Endometrial microvascular endothelial cells (primary cell): ENCODE data around the gene ATXN2. TPM values are rescaled to one million over a fixed set of nuclear protein-coding genes. Genes with fewer than 3 reads are reported as not detected.
"Not testable (repeated sequence)": the region's sequence is repeated elsewhere in the genome, so short reads cannot be mapped to it uniquely, and the experiment has no call there.

ENCODE experiments used
- in situ Hi-C: cut with HindIII; loops from 2 replicates; pipeline ENCODE4 v1.10.0; 2017; ENCODE audit warnings: low sequenced_read_pairs, low pct_unique_long_range_greater_than_20kb; ENCODE audit errors: inconsistent ontology term
- total RNA-seq: library from RNA; depleted of rRNA; stranded (reverse); fragments of >200 nt; gene quantifications from one replicate; pipeline ENCODE4 v1.2.3, GENCODE V29; 2015; ENCODE audit errors: inconsistent ontology term

The ATXN2 gene
- total RNA-seq, 1 donor from 2014 or later, result 22.0 TPM

DNA sequence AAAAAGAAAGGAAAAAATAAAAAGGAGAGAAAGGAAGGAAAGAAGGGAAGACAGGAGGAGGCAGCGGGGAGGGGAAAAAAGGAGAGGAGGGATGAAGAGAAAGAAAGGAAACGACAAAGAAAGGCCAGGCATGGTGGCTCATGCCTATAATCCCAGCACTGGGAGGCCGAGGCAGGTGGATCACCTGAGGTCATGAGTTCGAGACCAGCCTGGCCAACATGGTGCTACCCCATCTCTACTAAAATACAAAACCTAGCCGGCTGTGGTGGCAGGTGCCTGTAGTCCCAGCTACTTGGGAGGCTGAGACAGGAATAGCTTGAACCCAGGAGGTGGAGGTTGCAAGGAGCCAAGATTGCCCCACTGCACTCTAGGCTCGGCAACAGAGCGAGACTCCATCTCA lies 18.4 kb downstream of the ATXN2 start:
- in situ Hi-C loops, result loop anchor here (25.0 kb wide), 1 partner anchor 107 kb away; the partner anchor contains the start of genes ACAD10 and BRAP

- in situ Hi-C loops, result loop anchor here (25.0 kb wide), 1 partner anchor 107 kb away; the partner anchor contains the start of genes ACAD10 and BRAP
Observed at GRCh38 chr12:111580119-111580425, 19.0 kb downstream of the ATXN2 start.

- in situ Hi-C loops, result loop anchor here (25.0 kb wide), 1 partner anchor 108 kb away; the partner anchor contains the start of genes ACAD10 and BRAP
Observed at GRCh38 chr12:111578971-111579340, 20.2 kb downstream of the ATXN2 start.

GRCh38 chr12:111578276-111578970 lies 20.7 kb downstream of the ATXN2 start:
- in situ Hi-C loops, result loop anchor here (25.0 kb wide), 1 partner anchor 109 kb away; the partner anchor contains the start of genes ACAD10 and BRAP

DNA sequence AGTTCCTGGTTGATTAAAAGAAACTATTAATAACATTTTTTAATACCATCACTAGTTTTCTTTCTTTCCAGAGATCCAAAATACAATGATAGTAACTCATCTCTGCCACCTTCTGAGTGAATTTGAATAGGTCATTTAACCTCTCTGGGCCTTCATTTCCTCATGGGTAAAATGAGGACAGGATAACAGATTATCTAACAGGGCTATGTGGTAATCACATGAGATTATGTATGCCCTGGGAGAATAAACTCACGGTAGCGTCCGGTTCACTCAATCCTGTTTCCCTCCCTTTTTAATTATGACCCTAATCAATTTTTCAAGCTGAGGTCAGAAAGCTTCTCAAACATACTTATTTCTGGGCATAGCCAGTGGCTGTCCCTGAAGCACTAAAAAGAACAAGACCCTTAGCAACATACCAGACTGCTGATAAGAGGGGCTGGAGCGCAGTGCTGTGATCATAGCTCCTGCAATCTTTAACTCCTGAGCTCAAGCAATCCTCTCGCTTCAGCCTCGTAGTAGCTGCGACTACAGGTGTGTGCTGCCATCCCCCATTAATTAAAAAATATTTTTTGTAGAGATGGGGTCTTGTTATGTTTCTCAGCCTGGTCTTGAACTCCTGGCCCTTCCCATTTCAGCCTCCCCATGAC lies 24.2 kb downstream of the ATXN2 start:
- in situ Hi-C loops, result loop anchor here (25.0 kb wide), 1 partner anchor 112 kb away; the partner anchor contains the start of genes ACAD10 and BRAP

DNA sequence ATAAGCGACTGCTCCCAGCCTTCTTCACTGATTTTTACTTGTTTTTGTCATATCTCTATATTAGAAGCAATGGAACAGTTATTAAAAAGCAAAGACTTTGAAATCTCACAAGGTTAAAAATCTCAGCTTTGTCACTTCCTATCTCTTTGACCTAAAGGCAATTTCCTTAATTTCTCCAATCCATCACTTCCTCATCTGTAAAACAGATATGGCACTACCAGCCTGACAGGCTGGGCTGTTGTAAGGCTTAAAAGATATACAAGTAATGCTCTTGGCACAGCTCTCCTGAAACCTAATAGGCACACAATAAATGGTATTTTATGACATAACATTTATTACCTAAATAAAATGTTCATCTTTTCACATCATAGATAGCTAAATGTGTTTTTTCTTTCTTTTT lies 25.6 kb downstream of the ATXN2 start:
- in situ Hi-C loops, result no loop called here

DNA sequence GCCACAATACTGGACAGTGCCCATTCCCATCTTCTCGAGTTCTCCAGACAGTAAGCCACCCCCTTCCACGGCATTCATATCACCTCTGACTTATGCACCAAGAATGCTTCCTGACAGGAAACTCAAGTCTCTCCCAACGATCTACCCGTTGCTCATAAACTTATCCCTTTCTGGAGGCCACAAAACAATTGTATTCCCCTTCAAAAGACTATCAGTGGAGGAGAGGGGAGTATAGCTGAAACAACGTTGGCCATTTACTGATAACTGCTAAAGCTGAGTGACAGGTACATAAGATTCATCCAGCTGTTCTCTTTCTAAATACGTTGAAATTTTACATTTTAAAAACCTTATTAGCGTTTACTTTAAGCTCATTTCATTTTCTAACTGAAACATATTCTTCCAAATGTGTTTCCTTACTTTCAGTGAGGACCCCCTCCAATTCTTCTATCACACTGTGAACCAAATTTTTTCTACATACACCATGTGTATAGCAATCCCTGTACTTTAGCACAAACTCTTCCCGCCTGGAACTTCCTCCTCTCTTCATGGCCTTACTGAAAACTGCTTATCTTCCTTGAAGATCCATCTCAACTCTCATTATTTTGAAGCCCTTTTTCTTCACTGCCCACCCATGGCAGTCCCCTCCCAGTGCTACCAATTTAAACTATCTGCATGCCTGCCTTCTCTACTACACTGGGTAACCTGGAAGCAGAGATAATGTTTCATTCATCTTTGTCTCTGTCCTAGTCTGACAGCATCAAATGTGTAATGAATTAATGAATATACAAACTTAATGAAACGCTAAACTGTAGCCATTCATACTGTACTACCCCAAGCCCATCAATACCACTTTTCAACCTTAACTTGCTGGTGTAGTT lies 28.8 kb downstream of the ATXN2 start:
- in situ Hi-C loops, result no loop called here

DNA sequence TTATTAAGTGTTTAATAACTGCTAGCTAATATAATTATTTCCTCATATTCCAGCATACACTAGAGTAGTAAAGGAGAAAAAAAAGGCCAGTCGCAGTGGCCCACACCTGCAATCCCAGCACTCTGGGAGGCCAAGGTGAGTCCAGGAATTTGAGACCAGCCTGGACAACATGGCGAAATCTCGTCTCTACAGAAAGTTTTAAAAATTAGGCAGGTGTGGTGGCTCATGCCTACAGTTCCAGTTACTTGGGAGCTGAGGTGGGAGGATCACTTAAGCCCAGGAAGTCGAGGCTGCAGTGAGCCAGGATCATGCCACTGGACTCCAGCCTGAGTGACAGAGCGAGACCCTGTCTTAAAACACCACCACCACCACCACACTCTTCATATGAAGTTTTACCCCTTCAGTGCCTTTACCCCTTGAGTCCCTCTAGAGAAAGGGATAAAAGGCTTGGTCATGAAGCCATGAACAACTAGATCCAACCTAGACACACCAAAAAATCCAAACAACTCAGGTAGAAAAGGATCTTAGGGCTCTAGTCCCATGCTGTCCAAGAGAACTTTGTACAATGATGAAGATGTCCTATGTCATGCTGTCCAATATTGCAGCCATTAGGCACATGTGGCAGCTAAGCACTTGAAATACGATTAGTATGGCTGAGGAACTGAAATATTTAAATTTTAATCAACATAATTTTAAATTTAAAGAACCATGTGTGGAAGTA lies 29.6 kb downstream of the ATXN2 start:
- in situ Hi-C loops, result no loop called here

GRCh38 chr12:111560844-111561243 lies 38.3 kb downstream of the ATXN2 start:
- in situ Hi-C loops, result not testable (repeated sequence)

GRCh38 chr12:111558107-111558376 lies 41.1 kb downstream of the ATXN2 start:
- in situ Hi-C loops, result no loop called here

GRCh38 chr12:111557271-111558106 lies 41.6 kb downstream of the ATXN2 start:
- in situ Hi-C loops, result no loop called here

DNA sequence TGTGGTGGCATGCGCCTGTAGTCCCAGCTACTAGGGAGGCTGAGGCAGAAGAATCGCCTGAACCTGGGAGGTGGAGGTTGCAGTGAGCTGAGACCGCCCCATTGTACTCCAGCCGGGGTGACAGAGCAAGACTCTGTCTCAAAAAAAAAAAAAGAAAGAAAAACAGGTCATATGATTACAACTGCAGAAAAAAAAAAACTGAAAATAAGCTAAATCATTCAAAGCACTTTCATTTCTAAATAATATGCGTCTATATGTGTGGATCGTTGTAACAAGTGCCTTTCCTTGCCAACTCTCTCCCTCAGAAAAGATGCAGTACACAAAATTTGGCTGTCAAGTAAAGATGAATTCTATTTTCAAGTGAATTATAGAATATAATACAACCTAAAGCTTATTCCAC lies 42.4 kb downstream of the ATXN2 start:
- in situ Hi-C loops, result no loop called here

DNA sequence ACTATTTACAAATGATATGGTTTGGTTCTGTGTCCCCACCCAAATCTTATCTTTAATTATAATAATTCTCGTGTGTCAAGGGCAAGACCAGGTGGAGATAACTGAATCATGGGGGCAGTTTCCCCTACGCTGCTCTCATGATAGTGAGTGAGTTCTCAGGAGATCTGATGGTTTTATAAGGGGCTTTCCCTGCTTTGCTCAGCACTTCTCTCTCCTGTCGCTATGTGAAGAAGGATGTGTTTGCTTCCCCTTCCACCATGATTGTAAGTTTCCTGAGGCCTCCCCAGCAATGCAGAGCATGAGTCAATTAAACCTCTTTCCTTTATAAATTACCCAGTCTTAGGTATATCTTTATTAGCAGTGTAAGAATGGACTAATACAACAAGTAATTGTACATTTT lies 43.8 kb downstream of the ATXN2 start:
- in situ Hi-C loops, result not testable (repeated sequence)

- in situ Hi-C loops, result no loop called here
Observed at GRCh38 chr12:111546758-111547383, 52.2 kb downstream of the ATXN2 start.

GRCh38 chr12:111546171-111546570 lies 52.9 kb downstream of the ATXN2 start:
- in situ Hi-C loops, result no loop called here

DNA sequence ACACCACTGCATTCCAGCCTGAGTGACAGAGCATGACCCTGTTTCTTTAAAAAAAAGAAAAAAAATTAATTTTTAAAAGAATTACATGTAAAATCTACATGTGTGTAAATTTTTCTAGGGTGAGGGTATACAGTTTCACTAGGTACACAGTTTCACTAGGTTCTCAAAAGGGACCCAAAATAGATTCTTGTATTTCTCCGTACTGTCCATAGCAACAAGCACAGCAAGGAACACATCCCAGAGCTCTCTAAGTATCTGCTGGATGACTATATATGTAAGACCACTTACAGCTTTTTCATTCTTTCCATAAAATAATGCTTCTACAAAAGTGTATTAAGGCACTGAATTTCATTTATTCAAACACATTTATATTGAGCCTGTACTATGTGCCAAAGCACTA lies 55.1 kb downstream of the ATXN2 start:
- in situ Hi-C loops, result no loop called here

- in situ Hi-C loops, result no loop called here
Observed at GRCh38 chr12:111532751-111533150, 66.4 kb downstream of the ATXN2 start.
